Astrocyte of the hippocampus (primary cell): ENCODE data around the gene GCG.

Experiments
- DNase-seq: peaks from one replicate; pipeline ENCODE4 v3.0.0; 2011; ENCODE audit warnings: low read depth, low spot score

GCG gene

GRCh38 chr2:162103443-162104009 lies 48.5 kb downstream of the GCG start:
- DNase-seq: no peak

DNA sequence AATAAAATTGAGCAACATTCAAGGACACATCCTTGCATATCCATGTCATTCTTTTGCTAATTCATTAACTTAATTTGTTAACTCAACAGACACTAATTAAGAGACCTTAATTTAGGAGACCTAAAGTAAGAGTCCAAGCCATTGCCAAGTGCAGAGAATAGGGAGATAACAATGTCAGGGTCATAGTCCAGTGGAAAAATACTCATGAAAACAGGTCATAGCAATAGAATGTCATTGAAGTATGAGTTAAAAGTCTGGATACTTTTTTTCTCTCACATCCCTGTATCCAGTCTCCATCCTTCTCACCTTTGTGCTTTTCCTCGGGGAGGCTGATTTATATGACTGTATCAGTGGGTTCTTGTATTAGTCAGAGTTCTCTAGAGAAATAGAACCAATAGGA lies 51.5 kb downstream of the GCG start:
- no peak for DNase-seq

DNA sequence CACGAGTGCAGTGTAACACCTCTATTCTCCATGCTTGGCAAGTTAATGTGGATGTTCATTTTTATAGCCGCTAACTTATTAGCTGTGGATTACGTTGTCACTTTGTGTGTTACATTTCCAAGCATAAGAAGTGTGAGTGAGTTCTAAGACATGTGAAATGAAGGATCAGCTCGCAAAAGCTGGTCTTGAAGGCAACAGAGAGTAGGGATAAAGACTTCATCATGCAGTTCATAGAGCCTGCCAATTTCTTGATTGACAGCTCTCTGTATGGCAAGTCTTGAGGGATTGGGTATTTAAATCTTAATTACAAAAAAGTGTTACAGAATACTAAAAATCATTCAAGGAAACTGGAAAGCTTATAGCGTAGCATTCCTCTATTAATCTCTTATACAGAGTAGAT lies 52.2 kb downstream of the GCG start:
- no peak for DNase-seq
